OCI-LY3 (cell line): Measurements from ENCODE around the gene MT1G.

ENCODE experiments used
- H2AFZ ChIP-seq: fragments of 200-600, 300-600 bp; shearing (Covaris generic); 2 replicates; pipeline ENCODE4 v1.6.0; 2014; ENCODE audit warnings: antibody characterized with exemption, low read depth, low read length
- H3K27ac ChIP-seq: fragments of 200-600, 300-600 bp; sonication (generic); 2 replicates; pipeline ENCODE4 v1.5.1; 2014; ENCODE audit warnings: mild to moderate bottlenecking, low read length, moderate library complexity, mixed read lengths
- H3K27me3 ChIP-seq: fragments of 200-600, 300-600 bp; sonication (generic); 2 replicates; pipeline ENCODE4 v1.6.1; 2014; ENCODE audit warnings: low read depth, low read length, mixed read lengths
- H3K36me3 ChIP-seq: fragments of 200-600, 300-600 bp; sonication (generic); replicated peaks from 2 replicates; pipeline ENCODE3; 2014; ENCODE audit warnings: low read depth, low read length, mixed read lengths
- H3K4me1 ChIP-seq: fragments of 300-600, 200-600 bp; sonication (generic); 2 replicates; pipeline ENCODE4 v1.6.1; 2014; ENCODE audit warnings: low read length, mixed read lengths
- H3K4me2 ChIP-seq: fragments of 200-600, 300-600 bp; sonication (generic); 2 replicates; pipeline ENCODE4 v1.6.1; 2014; ENCODE audit warnings: low read length, mixed read lengths
- H3K4me3 ChIP-seq: fragments of 300-600, 200-600 bp; sonication (generic); 2 replicates; pipeline ENCODE4 v1.5.1; 2014; ENCODE audit warnings: antibody characterized with exemption, mild to moderate bottlenecking, low read length, moderate library complexity
- H3K79me2 ChIP-seq: fragments of 300-600, 200-600 bp; shearing (Covaris generic); 2 replicates; pipeline ENCODE4 v1.6.1; 2014; ENCODE audit warnings: mild to moderate bottlenecking, low read length, mixed read lengths
- H3K9ac ChIP-seq: fragments of 300-600, 200-600 bp; shearing (Covaris generic); 2 replicates; pipeline ENCODE4 v1.6.0; 2014; ENCODE audit warnings: mild to moderate bottlenecking, low read length, moderate library complexity
- H3K9me3 ChIP-seq: fragments of 200-600, 300-600 bp; shearing (Covaris generic); 2 replicates; pipeline ENCODE4 v1.6.1; 2014; ENCODE audit warnings: low read length, mixed read lengths; ENCODE audit not compliant: insufficient read depth
- H4K20me1 ChIP-seq: fragments of 200-600, 300-600 bp; sonication (generic); 2 replicates; pipeline ENCODE4 v1.6.1; 2016; ENCODE audit warnings: low read length, mixed read lengths; ENCODE audit not compliant: insufficient read depth
- CTCF ChIP-seq: fragments of 200-600, 300-600 bp; sonication (generic); IDR thresholded peaks from 2 replicates; pipeline ENCODE4 v1.5.1; 2014; ENCODE audit warnings: antibody characterized with exemption, low read length, low read depth
- EZH2phosphoT487 ChIP-seq: fragments of 200-600 bp; shearing (Covaris generic); IDR thresholded peaks from 2 replicates; pipeline ENCODE4 v1.6.1; 2018; ENCODE audit warnings: antibody characterized with exemption, mixed run types, low read depth

Gene MT1G

GRCh38 chr16:56708525-56709442, 40.9 kb upstream of the MT1G start:
- no peaks in the 10 kb centered on the region for H3K4me1 ChIP-seq
- no peak overlapping the region for H3K4me3 ChIP-seq
- peaks cover 9% of the 10 kb centered on the region for H3K27me3 ChIP-seq
- no peaks in the 10 kb centered on the region for H3K36me3 ChIP-seq
- no peaks in the 10 kb centered on the region for H4K20me1 ChIP-seq
- no peaks in the 10 kb centered on the region for H3K79me2 ChIP-seq
- no peak overlapping the region for H3K27ac ChIP-seq
- no peak overlapping the region for H3K9ac ChIP-seq
- no peak overlapping the region for H3K4me2 ChIP-seq
- TF ChIP-seq CTCF (no peak), EZH2phosphoT487 (no peak)
- H3K9me3 ChIP-seq: no peaks in the 10 kb centered on the region
- H2AFZ ChIP-seq: 0 out of 2 replicates have a peak overlapping the region, but pooled peaks have one; percentile 1

DNA sequence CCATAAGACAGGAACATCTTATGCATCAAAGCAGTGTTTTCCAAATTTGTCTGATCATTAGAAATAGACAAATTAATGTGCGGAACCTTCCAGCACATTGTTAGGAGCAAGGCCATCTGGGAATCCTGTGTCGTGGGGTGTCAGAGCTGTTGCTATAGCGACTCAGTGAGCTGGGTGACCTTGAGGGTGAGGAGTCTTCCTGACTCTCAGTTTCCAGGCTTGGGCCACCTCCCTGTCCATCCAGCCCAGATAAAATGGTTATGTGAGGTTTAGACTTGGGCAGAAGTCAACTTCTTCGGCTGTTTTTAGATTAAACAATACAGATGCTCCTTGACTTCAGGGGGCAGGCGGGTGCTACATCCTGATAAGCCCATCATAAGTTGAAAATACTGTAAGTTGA, 35.0 kb upstream of the MT1G start:
- no peaks in the 10 kb centered on the region for H3K79me2 ChIP-seq
- H3K9me3 ChIP-seq: no peaks in the 10 kb centered on the region
- H3K4me1 ChIP-seq: peaks cover 8% of the 10 kb centered on the region
- peak overlapping the region; percentile 63; the same call in 1 of the 2 replicates for H2AFZ ChIP-seq
- H3K4me3 ChIP-seq: no peak overlapping the region
- no peak overlapping the region for H3K27ac ChIP-seq
- H4K20me1 ChIP-seq: no peaks in the 10 kb centered on the region
- no peak for TF ChIP-seq CTCF
- no peak for TF ChIP-seq EZH2phosphoT487
- no peaks in the 10 kb centered on the region for H3K27me3 ChIP-seq
- H3K4me2 ChIP-seq: no peak overlapping the region
- H3K9ac ChIP-seq: no peak overlapping the region
- H3K36me3 ChIP-seq: no peaks in the 10 kb centered on the region

DNA sequence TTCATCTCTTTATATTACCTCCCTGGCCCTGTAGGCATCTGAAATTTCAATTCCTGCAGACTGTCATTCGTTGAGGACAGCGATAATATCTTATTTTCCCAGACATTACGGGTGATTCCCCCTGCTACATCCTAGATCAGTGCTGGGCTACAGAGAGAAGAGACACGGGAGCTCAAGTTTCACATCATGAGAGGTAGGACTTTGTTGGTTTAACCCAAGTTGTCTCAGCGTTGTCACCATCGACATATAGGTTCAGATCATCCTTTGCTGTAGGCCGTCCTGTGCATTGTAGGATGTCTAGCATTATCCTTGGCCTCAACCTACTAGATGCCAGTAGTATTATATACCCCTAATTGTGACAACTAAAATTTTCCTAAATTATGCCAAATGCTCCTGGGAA, 33.7 kb upstream of the MT1G start:
- Histone ChIP-seq H4K20me1 (no peaks in the 10 kb centered on the region), H3K27me3 (no peaks in the 10 kb centered on the region), H3K4me1 (peaks cover 8% of the 10 kb centered on the region), H3K4me3 (no peak overlapping the region), H3K4me2 (peak overlapping the region; percentile 54), H3K79me2 (no peaks in the 10 kb centered on the region), H3K9me3 (no peaks in the 10 kb centered on the region), H3K9ac (no peak overlapping the region), H3K27ac (no peak overlapping the region), H2AFZ (peak overlapping the region; percentile 89), H3K36me3 (no peaks in the 10 kb centered on the region)
- TF ChIP-seq CTCF: no peak

DNA sequence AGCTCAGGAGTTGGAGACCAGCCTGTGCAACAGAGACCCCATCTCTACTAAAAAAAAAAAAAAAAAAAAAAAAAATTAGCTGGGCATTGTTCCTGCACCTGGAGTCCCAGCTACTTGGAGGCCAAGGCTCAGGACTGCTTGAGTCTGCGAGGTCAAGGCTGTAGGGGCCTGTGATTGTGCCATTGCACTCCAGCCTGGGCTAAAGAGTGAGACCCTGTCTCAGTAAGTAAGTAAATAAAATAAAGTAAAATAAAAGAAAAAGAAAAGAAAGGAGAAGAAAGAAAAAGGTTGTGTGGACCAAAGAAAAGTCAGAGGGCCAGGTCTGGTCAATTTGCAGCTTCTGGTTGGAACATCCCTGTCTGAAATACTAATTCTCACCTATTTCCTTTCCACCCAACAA, 32.8 kb upstream of the MT1G start:
- no peak for TF ChIP-seq CTCF
- TF ChIP-seq EZH2phosphoT487: no peak
- Histone ChIP-seq H3K27me3 (no peaks in the 10 kb centered on the region), H3K9ac (no peak overlapping the region)

More for the DNA sequence above, 32.8 kb upstream of the MT1G start:
- no peaks in the 10 kb centered on the region for H3K9me3 ChIP-seq
- no peaks in the 10 kb centered on the region for H3K79me2 ChIP-seq
- no peak overlapping the region for H3K27ac ChIP-seq
- H2AFZ ChIP-seq: no peak overlapping the region
- no peaks in the 10 kb centered on the region for H4K20me1 ChIP-seq
- no peak overlapping the region for H3K4me3 ChIP-seq
- no peak overlapping the region for H3K4me2 ChIP-seq
- H3K36me3 ChIP-seq: no peaks in the 10 kb centered on the region
- peaks cover 8% of the 10 kb centered on the region for H3K4me1 ChIP-seq
